GM23338 (cell line): ENCODE results near the gene OR52I1. TPM values are rescaled to one million over a fixed set of nuclear protein-coding genes. Genes with fewer than 3 reads are reported as not detected.

ENCODE experiments used
- ATAC-seq: fragments of 200-7000 bp; cut with Tn5 transposase; 3 replicates; pipeline ENCODE4 v1.9.1; 2020
- DNase-seq: peaks from one replicate; pipeline ENCODE4 v3.0.0-alpha.2; 2015; ENCODE audit warnings: low spot score
- H2AFZ ChIP-seq: fragments of 200-600 bp; sonication (generic); 2 replicates; pipeline ENCODE4 v1.8.0; 2016; ENCODE audit warnings: antibody characterized with exemption, mild to moderate bottlenecking, moderate library complexity
- H3F3A ChIP-seq: fragments of 200-600 bp; sonication (generic); replicated peaks from 2 replicates; pipeline ENCODE4 v1.8.0; 2017; ENCODE audit warnings: antibody characterized with exemption, mixed run types, low read depth
- H3K27ac ChIP-seq: fragments of 200-600 bp; sonication (generic); 2 replicates; pipeline ENCODE4 v1.6.1; 2016; ENCODE audit warnings: low read depth
- H3K27me3 ChIP-seq: fragments of 200-600 bp; sonication (generic); 2 replicates; pipeline ENCODE4 v1.8.0; 2016; ENCODE audit warnings: mild to moderate bottlenecking, mixed run types, moderate library complexity; ENCODE audit not compliant: insufficient read depth
- H3K36me3 ChIP-seq: fragments of 200-600 bp; sonication (generic); 2 replicates; pipeline ENCODE4 v1.8.0; 2016; ENCODE audit warnings: mild to moderate bottlenecking; ENCODE audit not compliant: insufficient read depth
- H3K4me1 ChIP-seq: fragments of 200-600 bp; sonication (generic); 2 replicates; pipeline ENCODE4 v1.8.0; 2016; ENCODE audit warnings: mild to moderate bottlenecking, moderate library complexity; ENCODE audit not compliant: insufficient read depth
- H3K4me2 ChIP-seq: fragments of 200-600 bp; sonication (generic); 2 replicates; pipeline ENCODE4 v1.7.1; 2017; ENCODE audit warnings: mixed run types
- H3K4me3 ChIP-seq: fragments of 200-600 bp; sonication (generic); 2 replicates; pipeline ENCODE4 v1.6.1; 2016; ENCODE audit warnings: mixed run types
- H3K79me2 ChIP-seq: fragments of 200-600 bp; sonication (generic); replicated peaks from 2 replicates; pipeline ENCODE4 v1.8.0; 2017; ENCODE audit warnings: mild to moderate bottlenecking; ENCODE audit not compliant: insufficient read depth
- H3K9me2 ChIP-seq: fragments of 200-600 bp; sonication (generic); 2 replicates; pipeline ENCODE4 v1.8.0; 2017; ENCODE audit not compliant: insufficient read depth
- H4K20me1 ChIP-seq: fragments of 200-600 bp; sonication (generic); replicated peaks from 2 replicates; pipeline ENCODE4 v1.8.0; 2017; ENCODE audit warnings: mild to moderate bottlenecking; ENCODE audit not compliant: insufficient read depth
- H3K27ac Mint-ChIP-seq: 2 replicates; pipeline ENCODE4 v1.8.0; 2020; ENCODE audit warnings: inconsistent platforms, mild to moderate bottlenecking, moderate library complexity, mixed read lengths
- H3K27me3 Mint-ChIP-seq: 3 replicates; pipeline ENCODE4 v1.8.0; 2022; ENCODE audit warnings: low read depth, mild to moderate bottlenecking, moderate library complexity, mixed read lengths, inconsistent platforms; ENCODE audit not compliant: insufficient read depth, poor library complexity
- H3K36me3 Mint-ChIP-seq: 3 replicates; pipeline ENCODE4 v1.8.0; 2021; ENCODE audit warnings: low read depth, mild to moderate bottlenecking, inconsistent platforms, moderate library complexity, mixed read lengths
- H3K4me1 Mint-ChIP-seq: 3 replicates; pipeline ENCODE4 v1.8.0; 2020; ENCODE audit warnings: mild to moderate bottlenecking, inconsistent platforms, mixed read lengths
- H3K4me3 Mint-ChIP-seq: 3 replicates; pipeline ENCODE4 v1.8.0; 2021; ENCODE audit warnings: moderate library complexity, mild to moderate bottlenecking, inconsistent platforms, mixed read lengths
- H3K9me3 Mint-ChIP-seq: 3 replicates; pipeline ENCODE4 v1.8.0; 2020; ENCODE audit warnings: moderate library complexity, mild to moderate bottlenecking, inconsistent platforms, mixed read lengths
- CREB1 ChIP-seq: fragments of 250-450 bp; sonication (Bioruptor Pico); IDR thresholded peaks from 2 replicates; pipeline ENCODE4 v1.5.0; 2020; ENCODE audit warnings: low read depth, mild to moderate bottlenecking, moderate library complexity
- CTCF ChIP-seq, 2 experiments: fragments of 200-600 bp in 1 of 2; sonication (generic) in 1 of 2; conservative IDR thresholded peaks; 2 replicates each; pipeline versions ENCODE4 v1.5.1 to v1.6.1; 2016 to 2017; ENCODE audit warnings: antibody characterized with exemption in 2 of 2, low read depth in 2 of 2, mild to moderate bottlenecking in 2 of 2, moderate library complexity in 1 of 2
- NANOG ChIP-seq: IDR thresholded peaks from 2 replicates; pipeline ENCODE4 v1.6.1; 2016; ENCODE audit warnings: antibody characterized with exemption, borderline replicate concordance
- POLR2AphosphoS5 ChIP-seq: IDR thresholded peaks from 2 replicates; pipeline ENCODE4 v1.6.1; 2016; ENCODE audit warnings: antibody characterized with exemption, low read depth
- ZNF114 ChIP-seq: fragments of 250-450 bp; sonication (Bioruptor Pico); IDR thresholded peaks from 2 replicates; pipeline ENCODE4 v1.5.0; 2020; ENCODE audit warnings: mild to moderate bottlenecking, moderate library complexity
- polyA plus RNA-seq: library from polyadenylated mRNA; unstranded; fragments of >200 nt; fragmentation: Nextera tagmentation; extraction: Ambion mirVana; gene quantifications from 2 replicates; pipeline ENCODE4 v1.2.1, GENCODE V29; 2016
- total RNA-seq: library from RNA; depleted of rRNA; stranded (reverse); fragments of >200 nt; shearing (Covaris generic); gene quantifications from 2 replicates; pipeline ENCODE4 v1.2.3, GENCODE V29; 2014

The OR52I1 gene
- total and polyA plus RNA-seq, 2 experiments from 2014 or later, result not detected

GRCh38 chr11:4610258-4610935 lies 16.6 kb downstream of the OR52I1 start:
- Histone ChIP-seq H3K36me3 (no peaks in the 10 kb centered on the region), H3K79me2 (no peaks in the 10 kb centered on the region), H4K20me1 (no peaks in the 10 kb centered on the region), H3K27me3 (no peaks in the 10 kb centered on the region), H3K27ac (no peak overlapping the region), H2AFZ (no peak overlapping the region), H3K4me3 (no peak overlapping the region), H3K9me2 (peaks cover 8% of the 10 kb centered on the region; the same call in 1 of the 2 replicates), H3K4me1 (peaks cover 6% of the 10 kb centered on the region), H3F3A (no peaks in the 10 kb centered on the region), H3K4me2 (no peak overlapping the region)
- no peak for DNase-seq
- TF ChIP-seq ZNF114 (no peak), CTCF (conservative IDR thresholded peaks at IDR 0.05; ENCODE audit: low read depth in 2 of 2) (no peak), CREB1 (no peak)
- no peaks in the 10 kb centered on the region for H3K9me3 Mint-ChIP-seq
- no peak for ATAC-seq
- no peak overlapping the region for H3K4me3 Mint-ChIP-seq
- H3K27ac Mint-ChIP-seq, result no peak overlapping the region
- H3K36me3 Mint-ChIP-seq, result no peaks in the 10 kb centered on the region
- H3K27me3 Mint-ChIP-seq, result peaks cover 4% of the 10 kb centered on the region
- H3K4me1 Mint-ChIP-seq, result peaks cover 6% of the 10 kb centered on the region; the same call in 2 of the 3 replicates

- Histone ChIP-seq H3K4me2 (no peak overlapping the region), H4K20me1 (no peaks in the 10 kb centered on the region), H3K79me2 (no peaks in the 10 kb centered on the region), H3K4me1 (peaks cover 5% of the 10 kb centered on the region), H3K27me3 (no peaks in the 10 kb centered on the region), H3K27ac (no peak overlapping the region), H3K9me2 (peaks cover 14% of the 10 kb centered on the region; the same call in 1 of the 2 replicates), H3K4me3 (no peak overlapping the region), H3K36me3 (no peaks in the 10 kb centered on the region), H3F3A (no peaks in the 10 kb centered on the region), H2AFZ (no peak overlapping the region)
- no peak for TF ChIP-seq CTCF (conservative IDR thresholded peaks at IDR 0.05; ENCODE audit: low read depth in 2 of 2)
- TF ChIP-seq NANOG, result no peak
- TF ChIP-seq ZNF114, result no peak
- TF ChIP-seq POLR2AphosphoS5, result no peak
- Mint-ChIP-seq H3K27me3 (peaks cover 4% of the 10 kb centered on the region), H3K36me3 (no peaks in the 10 kb centered on the region), H3K4me1 (peaks cover 4% of the 10 kb centered on the region; the same call in 2 of the 3 replicates), H3K27ac (no peak overlapping the region), H3K9me3 (peaks cover 2% of the 10 kb centered on the region; the same call in 1 of the 3 replicates), H3K4me3 (no peak overlapping the region)
- no peak for ATAC-seq
- no peak for DNase-seq
These were observed 18.1 kb downstream of the OR52I1 start for GRCh38 chr11:4611986-4612385.
